AG04449 (cell line): ENCODE results near the gene CALR.

ENCODE experiments used
- CTCF ChIA-PET: fragments of 350-600 bp; formaldehyde crosslinking; extraction: SDS; loops from one replicate; lab custom pipeline; 2021; ENCODE audit warnings: antibody characterized with exemption; lab: Yijun Ruan, JAX
- POLR2A ChIA-PET: fragments of 400-600, 350-600 bp; formaldehyde crosslinking; extraction: SDS; loops from one replicate; lab custom pipeline; 2020; ENCODE audit warnings: antibody characterized with exemption, inconsistent platforms; lab: Yijun Ruan, JAX
- DNase-seq: peaks from one replicate; pipeline ENCODE4 v3.0.0-alpha.2; 2010; ENCODE audit warnings: low read depth, low spot score
- H3K4me3 ChIP-seq: 2 replicates; pipeline ENCODE4 v1.5.1; 2011; ENCODE audit warnings: low read depth, mild to moderate bottlenecking, control low read depth, low read length
- TF ChIP-seq, protein P1 (sequence below): IDR thresholded peaks from one replicate; pipeline ENCODE4 v1.5.1; 2011; ENCODE audit warnings: mild to moderate bottlenecking, moderate library complexity, low read length, control low read depth, inconsistent platforms; ENCODE audit not compliant: insufficient read depth; ENCODE audit errors: missing control alignments

Gene CALR

GRCh38 chr19:12959481-12959880, 21.1 kb downstream of the CALR start:
- DNase-seq = no peak
- no peak overlapping the region for H3K4me3 ChIP-seq
- POLR2A ChIA-PET = no interaction called here
- CTCF ChIA-PET = interaction anchor here (1.2 to 9.9 kb wide), 2 partner anchors 16 to 135 kb away, joined by 3 to 138 read pairs; no protein-coding TSS in a partner anchor
- TF ChIP-seq, protein P1, sequence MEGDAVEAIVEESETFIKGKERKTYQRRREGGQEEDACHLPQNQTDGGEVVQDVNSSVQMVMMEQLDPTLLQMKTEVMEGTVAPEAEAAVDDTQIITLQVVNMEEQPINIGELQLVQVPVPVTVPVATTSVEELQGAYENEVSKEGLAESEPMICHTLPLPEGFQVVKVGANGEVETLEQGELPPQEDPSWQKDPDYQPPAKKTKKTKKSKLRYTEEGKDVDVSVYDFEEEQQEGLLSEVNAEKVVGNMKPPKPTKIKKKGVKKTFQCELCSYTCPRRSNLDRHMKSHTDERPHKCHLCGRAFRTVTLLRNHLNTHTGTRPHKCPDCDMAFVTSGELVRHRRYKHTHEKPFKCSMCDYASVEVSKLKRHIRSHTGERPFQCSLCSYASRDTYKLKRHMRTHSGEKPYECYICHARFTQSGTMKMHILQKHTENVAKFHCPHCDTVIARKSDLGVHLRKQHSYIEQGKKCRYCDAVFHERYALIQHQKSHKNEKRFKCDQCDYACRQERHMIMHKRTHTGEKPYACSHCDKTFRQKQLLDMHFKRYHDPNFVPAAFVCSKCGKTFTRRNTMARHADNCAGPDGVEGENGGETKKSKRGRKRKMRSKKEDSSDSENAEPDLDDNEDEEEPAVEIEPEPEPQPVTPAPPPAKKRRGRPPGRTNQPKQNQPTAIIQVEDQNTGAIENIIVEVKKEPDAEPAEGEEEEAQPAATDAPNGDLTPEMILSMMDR = no peak

DNA sequence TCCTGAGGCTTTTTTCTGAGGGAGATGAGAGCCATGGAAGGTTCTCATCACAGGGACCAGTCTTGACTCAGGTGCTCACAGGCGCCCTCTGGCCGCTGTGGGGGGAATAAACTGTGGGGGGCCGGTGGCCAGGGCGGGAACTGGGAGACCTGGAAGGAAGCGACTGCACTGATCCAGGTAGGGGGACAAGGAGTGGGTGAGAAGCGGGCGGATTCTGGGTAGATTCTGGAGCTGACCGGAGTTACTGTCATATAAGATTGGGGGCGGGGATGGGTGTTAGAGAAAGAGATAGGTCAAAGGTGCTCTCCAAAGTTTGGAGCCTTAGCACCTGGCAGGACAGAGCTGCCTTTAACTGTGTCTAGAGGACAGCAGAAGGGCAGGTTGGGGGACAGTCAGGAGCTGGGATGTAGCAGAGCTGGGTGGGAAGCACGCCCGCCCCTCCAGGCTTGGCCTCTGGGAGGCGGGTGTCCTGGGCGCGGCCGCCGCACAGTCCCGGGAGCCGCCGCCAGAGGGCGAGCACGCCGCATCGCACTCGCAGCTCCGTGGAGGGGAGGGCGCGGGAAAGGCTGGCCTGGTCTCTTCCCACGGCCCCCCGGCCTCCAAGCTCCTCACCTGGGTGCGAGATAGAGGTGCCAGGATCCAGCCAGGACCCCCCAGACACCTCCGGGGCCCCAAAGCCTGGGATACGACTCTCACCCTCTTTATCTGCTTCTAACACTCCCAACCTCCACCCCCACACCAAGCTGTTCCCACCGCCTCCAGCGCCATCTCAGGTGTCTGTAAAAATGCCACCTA, 26.8 kb downstream of the CALR start:
- H3K4me3 ChIP-seq = peak overlapping the region; percentile 63
- CTCF ChIA-PET = interaction anchor here (0.6 to 9.9 kb wide), 105 partner anchors 10 to 896 kb away, joined by 3 to 153 read pairs (median 5); partner anchors contain the start of genes CALR, DNASE2, FARSA and GADD45GIP1
- TF ChIP-seq, protein P1 = peak; percentile 100
- POLR2A ChIA-PET = interaction anchor here (0.6 to 1.4 kb wide), 6 partner anchors 12 to 191 kb away, joined by 3 to 6 read pairs (median 3); partner anchors contain the start of genes JUNB and RAD23A
- no peak for DNase-seq

DNA sequence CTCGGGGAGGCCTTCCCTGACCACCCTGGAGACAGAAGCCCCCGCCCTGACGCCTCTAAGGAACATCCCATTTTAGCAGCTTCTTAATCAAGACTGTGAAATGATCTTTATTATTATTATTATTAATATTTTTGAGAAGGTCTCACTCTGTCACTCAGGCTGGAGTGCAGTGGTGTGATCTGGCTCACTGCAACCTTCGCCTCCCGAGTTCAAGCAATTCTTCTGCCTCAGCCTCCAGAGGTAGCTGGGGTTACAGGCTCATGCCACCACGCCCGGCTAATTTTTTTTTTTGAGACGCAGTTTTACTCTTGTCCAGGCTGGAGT, 27.4 kb downstream of the CALR start:
- ChIA-PET POLR2A (interaction anchor here (0.6 to 1.4 kb wide), 6 partner anchors 12 to 190 kb away, joined by 3 to 6 read pairs (median 3); partner anchors contain the start of genes JUNB and RAD23A), CTCF (interaction anchor here (0.6 to 9.9 kb wide), 103 partner anchors 10 to 896 kb away, joined by 3 to 153 read pairs (median 6); partner anchors contain the start of genes CALR, DNASE2, FARSA and GADD45GIP1)
- DNase-seq = no peak
- no peak overlapping the region; the same call in 1 of the 2 replicates for H3K4me3 ChIP-seq
- TF ChIP-seq, protein P1 = no peak

DNA sequence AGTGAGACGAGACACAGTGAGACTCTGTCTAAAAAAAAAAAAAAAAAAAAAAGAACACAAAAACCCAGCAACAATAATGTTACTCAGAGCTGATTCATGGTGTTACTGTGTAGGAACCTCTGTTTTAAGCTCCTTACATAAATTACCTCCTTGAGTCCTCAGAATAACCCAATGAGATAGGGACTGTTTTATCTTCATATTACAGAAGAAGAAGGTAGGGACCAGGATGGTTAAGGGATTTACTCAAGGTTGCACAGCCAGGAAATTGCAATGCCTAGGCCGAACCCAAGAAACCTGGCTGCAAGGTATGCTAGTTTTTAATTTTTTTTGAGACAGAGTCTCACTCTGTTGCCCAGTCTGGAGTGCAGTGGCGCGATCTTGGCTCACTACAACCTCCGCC, 29.5 kb downstream of the CALR start:
- POLR2A ChIA-PET = interaction anchor here (0.6 to 0.7 kb wide), 2 partner anchors 185 to 467 kb away, joined by 3 read pairs; no protein-coding TSS in a partner anchor
- TF ChIP-seq, protein P1 = no peak
- H3K4me3 ChIP-seq = no peak overlapping the region
- CTCF ChIA-PET = interaction anchor here (0.8 to 9.9 kb wide), 5 partner anchors 8 to 294 kb away, joined by 3 to 153 read pairs (median 43); no protein-coding TSS in a partner anchor
- no peak for DNase-seq

DNA sequence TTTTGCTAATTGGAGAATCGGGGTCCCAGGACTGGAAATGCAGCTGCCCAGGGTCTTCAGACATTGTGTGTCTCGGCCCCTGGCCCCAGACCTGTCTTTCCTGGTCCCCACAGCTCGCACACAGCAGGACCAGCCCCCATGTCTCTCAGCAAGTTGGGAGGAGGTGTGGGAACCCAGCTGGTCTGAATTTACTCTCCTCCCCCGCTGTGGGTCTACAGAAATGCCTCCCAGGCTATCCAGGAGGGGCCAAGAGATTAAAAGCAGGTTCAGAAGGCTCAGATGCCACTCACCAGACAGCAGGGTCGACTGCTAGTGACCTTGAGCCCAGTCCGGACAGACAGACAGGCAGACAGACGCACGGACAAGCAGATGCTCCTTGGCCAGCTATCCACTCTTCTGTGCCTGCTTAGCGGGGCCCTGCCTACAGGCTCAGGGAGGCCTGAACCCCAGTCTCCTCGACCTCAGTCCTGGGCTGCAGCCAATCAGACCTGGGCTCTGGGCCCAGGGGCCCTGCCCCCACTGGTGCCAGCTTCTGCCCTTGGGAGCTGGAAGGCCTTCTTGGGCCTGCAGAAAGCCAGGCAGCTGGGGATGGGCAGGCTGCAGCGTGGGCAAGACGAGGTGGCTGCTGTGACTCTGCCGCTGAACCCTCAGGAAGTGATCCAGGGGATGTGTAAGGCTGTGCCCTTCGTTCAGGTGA, 31.0 kb downstream of the CALR start, which contains the start of gene DAND5:
Gene DAND5 (plus strand): TSS at position 285 of the 697 bp plus-strand sequence. CDS start 85 bp downstream, at position 370.
- TF ChIP-seq, protein P1 = no peak
- POLR2A ChIA-PET = no interaction called here
- no peak within 1 kb of the TSS for H3K4me3 ChIP-seq
- CTCF ChIA-PET = interaction anchor here (5.6 to 9.9 kb wide), 2 partner anchors 6 to 123 kb away, joined by 138 to 153 read pairs; no protein-coding TSS in a partner anchor
- DNase-seq = no peak
